Measurements from ENCODE around the gene GNB1. TPM values are rescaled to one million over a fixed set of nuclear protein-coding genes. Genes with fewer than 3 reads are reported as not detected.

Gene GNB1
- total and polyA plus RNA-seq, 9 of the 15 experiments (the other 6 are each of a cell fraction or from before 2014, with no cell fraction given), result 34.3 to 388 (median 114) TPM

DNA sequence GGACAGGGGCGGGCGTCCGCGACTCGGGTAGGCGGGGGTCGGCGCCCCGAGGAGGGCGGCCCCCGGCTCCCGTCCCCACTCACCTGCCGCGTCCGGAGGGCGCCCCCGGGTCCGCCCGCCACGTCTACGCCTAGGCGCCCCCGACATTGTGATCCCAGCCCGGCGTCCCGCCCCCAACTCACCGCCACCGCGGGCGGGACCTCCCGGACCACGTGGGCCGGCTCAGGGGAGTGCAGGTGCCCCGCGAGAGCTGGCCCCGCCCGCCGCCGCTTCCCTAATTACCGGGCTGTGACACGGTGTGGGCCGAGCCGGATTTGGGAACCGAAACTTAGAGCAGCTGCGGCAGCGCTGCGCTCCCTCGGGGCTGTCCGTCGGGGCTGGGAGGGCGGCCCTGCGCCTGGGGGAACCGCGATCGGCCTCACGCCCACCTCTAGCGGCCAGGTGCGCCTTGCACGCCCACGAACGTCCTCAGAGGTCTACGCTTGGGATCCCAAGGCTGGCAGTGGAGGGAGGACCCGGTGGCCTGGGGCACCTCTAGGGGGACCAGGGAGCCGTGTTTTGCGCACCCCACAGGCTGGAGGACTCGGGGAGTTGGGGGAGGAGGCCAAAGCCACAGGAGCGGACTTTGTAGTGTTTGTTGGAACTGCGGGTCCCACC lies 112.1 kb downstream of the GNB1 start (continued):
- TF ChIP-seq, protein P1, sequence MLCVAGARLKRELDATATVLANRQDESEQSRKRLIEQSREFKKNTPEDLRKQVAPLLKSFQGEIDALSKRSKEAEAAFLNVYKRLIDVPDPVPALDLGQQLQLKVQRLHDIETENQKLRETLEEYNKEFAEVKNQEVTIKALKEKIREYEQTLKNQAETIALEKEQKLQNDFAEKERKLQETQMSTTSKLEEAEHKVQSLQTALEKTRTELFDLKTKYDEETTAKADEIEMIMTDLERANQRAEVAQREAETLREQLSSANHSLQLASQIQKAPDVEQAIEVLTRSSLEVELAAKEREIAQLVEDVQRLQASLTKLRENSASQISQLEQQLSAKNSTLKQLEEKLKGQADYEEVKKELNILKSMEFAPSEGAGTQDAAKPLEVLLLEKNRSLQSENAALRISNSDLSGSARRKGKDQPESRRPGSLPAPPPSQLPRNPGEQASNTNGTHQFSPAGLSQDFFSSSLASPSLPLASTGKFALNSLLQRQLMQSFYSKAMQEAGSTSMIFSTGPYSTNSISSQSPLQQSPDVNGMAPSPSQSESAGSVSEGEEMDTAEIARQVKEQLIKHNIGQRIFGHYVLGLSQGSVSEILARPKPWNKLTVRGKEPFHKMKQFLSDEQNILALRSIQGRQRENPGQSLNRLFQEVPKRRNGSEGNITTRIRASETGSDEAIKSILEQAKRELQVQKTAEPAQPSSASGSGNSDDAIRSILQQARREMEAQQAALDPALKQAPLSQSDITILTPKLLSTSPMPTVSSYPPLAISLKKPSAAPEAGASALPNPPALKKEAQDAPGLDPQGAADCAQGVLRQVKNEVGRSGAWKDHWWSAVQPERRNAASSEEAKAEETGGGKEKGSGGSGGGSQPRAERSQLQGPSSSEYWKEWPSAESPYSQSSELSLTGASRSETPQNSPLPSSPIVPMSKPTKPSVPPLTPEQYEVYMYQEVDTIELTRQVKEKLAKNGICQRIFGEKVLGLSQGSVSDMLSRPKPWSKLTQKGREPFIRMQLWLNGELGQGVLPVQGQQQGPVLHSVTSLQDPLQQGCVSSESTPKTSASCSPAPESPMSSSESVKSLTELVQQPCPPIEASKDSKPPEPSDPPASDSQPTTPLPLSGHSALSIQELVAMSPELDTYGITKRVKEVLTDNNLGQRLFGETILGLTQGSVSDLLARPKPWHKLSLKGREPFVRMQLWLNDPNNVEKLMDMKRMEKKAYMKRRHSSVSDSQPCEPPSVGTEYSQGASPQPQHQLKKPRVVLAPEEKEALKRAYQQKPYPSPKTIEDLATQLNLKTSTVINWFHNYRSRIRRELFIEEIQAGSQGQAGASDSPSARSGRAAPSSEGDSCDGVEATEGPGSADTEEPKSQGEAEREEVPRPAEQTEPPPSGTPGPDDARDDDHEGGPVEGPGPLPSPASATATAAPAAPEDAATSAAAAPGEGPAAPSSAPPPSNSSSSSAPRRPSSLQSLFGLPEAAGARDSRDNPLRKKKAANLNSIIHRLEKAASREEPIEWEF (CRISPR knock-in tag; IDR thresholded peaks at IDR 0.05), result no peak
- TF ChIP-seq SOX6 (IDR thresholded peaks at IDR 0.05) (peak; percentile 52; the same call in 1 of the 2 replicates), ZNF717 (CRISPR knock-in tag; IDR thresholded peaks at IDR 0.05) (no peak), HNRNPK (IDR thresholded peaks at IDR 0.05; ENCODE audit: low read depth, low read length, poor library complexity, severe bottlenecking) (peak; percentile 51), SPI1 (IDR thresholded peaks at IDR 0.05; ENCODE audit: borderline replicate concordance, low read depth, low read length) (peak; percentile 71; the same call in 1 of the 2 replicates), FOXK2 (conservative IDR thresholded peaks at IDR 0.05 in 1 of 2, IDR thresholded peaks at IDR 0.05 in 1 of 2; ENCODE audit: low read depth in 2 of 2) (peak; percentile 23 to 33; a peak in 1 of 4 replicates), ZNF668 (CRISPR knock-in tag; IDR thresholded peaks at IDR 0.05) (no peak), ZNF764 (CRISPR knock-in tag; IDR thresholded peaks at IDR 0.05; ENCODE audit: low read depth) (no peak), ZNF263 (CRISPR knock-in tag; IDR thresholded peaks at IDR 0.05; ENCODE audit: borderline replicate concordance) (peak; percentile 89), BDP1 (IDR thresholded peaks at IDR 0.05; ENCODE audit: insufficient read depth, insufficient read length) (no peak), TAF15 (IDR thresholded peaks at IDR 0.05; ENCODE audit: low read depth, low read length) (no peak), CHD2 (IDR thresholded peaks at IDR 0.05; ENCODE audit: low read depth, low read length) (peak; percentile 68; the same call in 1 of the 2 replicates), ZNF232 (CRISPR knock-in tag; IDR thresholded peaks at IDR 0.05) (peak; percentile 43; the same call in 1 of the 2 replicates), MIER1 (IDR thresholded peaks at IDR 0.05; ENCODE audit: low read depth) (no peak), SRSF9 (IDR thresholded peaks at IDR 0.05; ENCODE audit: borderline replicate concordance, low read depth, low read length) (no peak)
- TF ChIP-seq, protein P2, sequence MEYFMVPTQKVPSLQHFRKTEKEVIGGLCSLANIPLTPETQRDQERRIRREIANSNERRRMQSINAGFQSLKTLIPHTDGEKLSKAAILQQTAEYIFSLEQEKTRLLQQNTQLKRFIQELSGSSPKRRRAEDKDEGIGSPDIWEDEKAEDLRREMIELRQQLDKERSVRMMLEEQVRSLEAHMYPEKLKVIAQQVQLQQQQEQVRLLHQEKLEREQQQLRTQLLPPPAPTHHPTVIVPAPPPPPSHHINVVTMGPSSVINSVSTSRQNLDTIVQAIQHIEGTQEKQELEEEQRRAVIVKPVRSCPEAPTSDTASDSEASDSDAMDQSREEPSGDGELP (CRISPR knock-in tag; IDR thresholded peaks at IDR 0.05; ENCODE audit: borderline replicate concordance), result peak; percentile 90
- TF ChIP-seq, protein P3, sequence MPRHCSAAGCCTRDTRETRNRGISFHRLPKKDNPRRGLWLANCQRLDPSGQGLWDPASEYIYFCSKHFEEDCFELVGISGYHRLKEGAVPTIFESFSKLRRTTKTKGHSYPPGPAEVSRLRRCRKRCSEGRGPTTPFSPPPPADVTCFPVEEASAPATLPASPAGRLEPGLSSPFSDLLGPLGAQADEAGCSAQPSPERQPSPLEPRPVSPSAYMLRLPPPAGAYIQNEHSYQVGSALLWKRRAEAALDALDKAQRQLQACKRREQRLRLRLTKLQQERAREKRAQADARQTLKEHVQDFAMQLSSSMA (CRISPR knock-in tag; IDR thresholded peaks at IDR 0.05), result no peak
- TF ChIP-seq, protein P4, sequence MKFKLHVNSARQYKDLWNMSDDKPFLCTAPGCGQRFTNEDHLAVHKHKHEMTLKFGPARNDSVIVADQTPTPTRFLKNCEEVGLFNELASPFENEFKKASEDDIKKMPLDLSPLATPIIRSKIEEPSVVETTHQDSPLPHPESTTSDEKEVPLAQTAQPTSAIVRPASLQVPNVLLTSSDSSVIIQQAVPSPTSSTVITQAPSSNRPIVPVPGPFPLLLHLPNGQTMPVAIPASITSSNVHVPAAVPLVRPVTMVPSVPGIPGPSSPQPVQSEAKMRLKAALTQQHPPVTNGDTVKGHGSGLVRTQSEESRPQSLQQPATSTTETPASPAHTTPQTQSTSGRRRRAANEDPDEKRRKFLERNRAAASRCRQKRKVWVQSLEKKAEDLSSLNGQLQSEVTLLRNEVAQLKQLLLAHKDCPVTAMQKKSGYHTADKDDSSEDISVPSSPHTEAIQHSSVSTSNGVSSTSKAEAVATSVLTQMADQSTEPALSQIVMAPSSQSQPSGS (CRISPR knock-in tag; IDR thresholded peaks at IDR 0.05), result no peak; the same call in 1 of the 2 replicates
- TF ChIP-seq, protein P5, sequence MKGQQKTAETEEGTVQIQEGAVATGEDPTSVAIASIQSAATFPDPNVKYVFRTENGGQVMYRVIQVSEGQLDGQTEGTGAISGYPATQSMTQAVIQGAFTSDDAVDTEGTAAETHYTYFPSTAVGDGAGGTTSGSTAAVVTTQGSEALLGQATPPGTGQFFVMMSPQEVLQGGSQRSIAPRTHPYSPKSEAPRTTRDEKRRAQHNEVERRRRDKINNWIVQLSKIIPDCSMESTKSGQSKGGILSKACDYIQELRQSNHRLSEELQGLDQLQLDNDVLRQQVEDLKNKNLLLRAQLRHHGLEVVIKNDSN (CRISPR knock-in tag; IDR thresholded peaks at IDR 0.05), result peak; percentile 94
